Adipocyte (in vitro differentiated cells): ENCODE results near the gene AHCTF1.
"Not testable (repeated sequence)": the region's sequence is repeated elsewhere in the genome, so short reads cannot be mapped to it uniquely, and the experiment has no call there.

ENCODE experiments used
- DNase-seq: peaks from one replicate; pipeline ENCODE4 v3.0.0-alpha.2; 2015; ENCODE audit warnings: low read depth
- H3K27me3 ChIP-seq: replicated peaks from 2 replicates; pipeline ENCODE4 v1.7.0; 2013; ENCODE audit warnings: mild to moderate bottlenecking, low read length, moderate library complexity; ENCODE audit not compliant: control insufficient read depth, insufficient read depth
- H3K36me3 ChIP-seq: 2 replicates; pipeline ENCODE4 v1.7.0; 2013; ENCODE audit warnings: low read length, mild to moderate bottlenecking, moderate library complexity; ENCODE audit not compliant: control insufficient read depth, insufficient read depth, severe bottlenecking
- H3K4me1 ChIP-seq: 2 replicates; pipeline ENCODE4 v1.7.0; 2013; ENCODE audit warnings: mild to moderate bottlenecking, low read length, moderate library complexity; ENCODE audit not compliant: control insufficient read depth, insufficient read depth
- H3K4me3 ChIP-seq: 2 replicates; pipeline ENCODE4 v1.7.0; 2013; ENCODE audit warnings: mild to moderate bottlenecking, low read length, moderate library complexity
- H3K9ac ChIP-seq: 2 replicates; pipeline ENCODE4 v1.7.0; 2013; ENCODE audit warnings: mild to moderate bottlenecking, low read length, moderate library complexity
- H3K9me3 ChIP-seq: 2 replicates; pipeline ENCODE4 v1.7.0; 2013; ENCODE audit warnings: mild to moderate bottlenecking, low read length, moderate library complexity; ENCODE audit not compliant: control insufficient read depth

The AHCTF1 gene

DNA sequence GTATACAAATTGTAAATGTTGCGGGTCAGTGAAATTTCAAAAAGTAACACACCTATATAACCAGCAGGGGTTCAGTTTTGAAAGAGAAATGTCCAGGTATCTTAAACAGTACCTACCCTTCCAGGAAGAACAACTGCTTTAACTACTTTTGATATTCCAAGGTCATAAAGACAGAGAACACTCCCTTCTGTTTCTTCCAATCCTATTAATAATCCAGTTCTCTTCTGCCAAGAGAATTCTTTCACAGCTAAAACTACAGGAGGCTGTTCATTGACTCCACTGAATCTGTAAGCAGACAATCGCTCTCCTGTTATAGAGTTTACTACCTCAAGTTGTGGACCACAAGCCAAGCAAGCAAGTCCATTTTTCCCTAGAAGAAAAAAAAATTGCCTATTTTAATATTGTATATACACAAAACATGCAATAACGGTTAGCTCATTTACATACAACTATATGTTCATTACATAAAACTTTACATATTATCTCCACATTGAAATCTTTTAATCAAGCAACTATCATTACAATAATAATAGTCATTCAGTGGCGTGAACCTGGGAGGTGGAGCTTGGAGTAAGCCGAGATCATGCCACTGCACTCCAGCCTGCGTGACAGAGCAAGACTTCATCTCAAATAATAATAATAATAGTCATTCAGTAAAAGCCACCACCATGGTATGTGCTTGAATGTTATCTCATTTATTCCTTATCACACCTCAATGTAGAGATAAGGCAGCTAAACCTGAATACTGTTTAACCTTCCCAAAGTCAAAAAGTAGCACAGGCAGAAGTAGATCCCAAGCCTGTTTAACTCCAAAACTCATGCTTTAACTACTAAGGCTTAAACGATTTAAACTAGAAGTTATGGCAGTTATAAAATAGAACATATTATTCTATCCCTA, 15.5 kb downstream of the AHCTF1 start:
- not testable (repeated sequence) for H3K9me3 ChIP-seq, DNase-seq, H3K4me1 ChIP-seq, H3K27me3 ChIP-seq, H3K9ac ChIP-seq, H3K4me3 ChIP-seq
- peaks cover 62% of the 10 kb centered on the region for H3K36me3 ChIP-seq

- Histone ChIP-seq H3K27me3 (no peaks in the 10 kb centered on the region), H3K36me3 (peaks cover 87% of the 10 kb centered on the region), H3K4me3 (no peak overlapping the region), H3K9me3 (no peaks in the 10 kb centered on the region), H3K4me1 (peaks cover 14% of the 10 kb centered on the region), H3K9ac (no peak overlapping the region)
- DNase-seq, result peak; percentile 75
Measured at GRCh38 chr1:246907472-246907871, 24.3 kb downstream of the AHCTF1 start.

GRCh38 chr1:246906833-246907232, 24.9 kb downstream of the AHCTF1 start:
- Histone ChIP-seq H3K9me3 (no peaks in the 10 kb centered on the region), H3K9ac (no peak overlapping the region), H3K27me3 (no peaks in the 10 kb centered on the region), H3K4me1 (peaks cover 14% of the 10 kb centered on the region), H3K36me3 (peaks cover 89% of the 10 kb centered on the region), H3K4me3 (no peak overlapping the region)
- no peak for DNase-seq

GRCh38 chr1:246901874-246902273, 29.9 kb downstream of the AHCTF1 start:
- H3K4me3 ChIP-seq, result no peak overlapping the region
- H3K9me3 ChIP-seq, result no peaks in the 10 kb centered on the region
- peaks cover 1% of the 10 kb centered on the region for H3K4me1 ChIP-seq
- DNase-seq, result no peak
- H3K9ac ChIP-seq, result no peak overlapping the region
- H3K36me3 ChIP-seq, result peaks cover 99% of the 10 kb centered on the region
- no peaks in the 10 kb centered on the region for H3K27me3 ChIP-seq

GRCh38 chr1:246897302-246897701, 34.4 kb downstream of the AHCTF1 start:
- Histone ChIP-seq H3K9me3 (no peaks in the 10 kb centered on the region), H3K36me3 (peaks cover 98% of the 10 kb centered on the region), H3K9ac (no peak overlapping the region), H3K27me3 (no peaks in the 10 kb centered on the region), H3K4me1 (no peaks in the 10 kb centered on the region), H3K4me3 (no peak overlapping the region)
- DNase-seq, result no peak

- Histone ChIP-seq H3K4me3 (no peak overlapping the region), H3K27me3 (no peaks in the 10 kb centered on the region), H3K4me1 (no peaks in the 10 kb centered on the region), H3K36me3 (peaks cover 97% of the 10 kb centered on the region), H3K9ac (no peak overlapping the region), H3K9me3 (no peaks in the 10 kb centered on the region)
- DNase-seq, result no peak
Measured at GRCh38 chr1:246893191-246893939, 38.4 kb downstream of the AHCTF1 start.

- peaks cover 96% of the 10 kb centered on the region for H3K36me3 ChIP-seq
- H3K4me1 ChIP-seq, result no peaks in the 10 kb centered on the region
- H3K9ac ChIP-seq, result no peak overlapping the region
- no peak for DNase-seq
- no peak overlapping the region for H3K4me3 ChIP-seq
- H3K9me3 ChIP-seq, result no peaks in the 10 kb centered on the region
- no peaks in the 10 kb centered on the region for H3K27me3 ChIP-seq
Measured at GRCh38 chr1:246891105-246891504, 40.6 kb downstream of the AHCTF1 start.

DNA sequence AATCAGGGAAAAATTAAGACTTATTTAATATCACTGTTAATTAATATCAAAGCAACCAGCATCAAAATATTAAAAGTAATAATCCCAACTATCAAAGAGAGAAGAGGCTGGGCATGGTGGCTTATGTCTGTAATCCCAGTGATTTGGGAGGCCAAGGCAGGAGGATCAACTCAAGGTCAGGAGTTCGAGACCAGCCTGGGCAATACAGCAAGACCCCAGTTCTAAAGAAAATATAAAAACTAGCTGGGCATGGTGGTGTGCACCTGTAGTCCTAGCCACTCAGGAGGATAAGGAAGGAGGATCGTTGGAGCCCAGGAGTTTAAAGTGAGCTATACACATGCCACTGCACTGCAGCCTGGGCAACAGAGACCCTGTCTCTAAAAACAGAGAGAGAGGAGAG, 43.2 kb downstream of the AHCTF1 start:
- no peaks in the 10 kb centered on the region for H3K4me1 ChIP-seq
- H3K9me3 ChIP-seq, result no peaks in the 10 kb centered on the region
- H3K36me3 ChIP-seq, result peaks cover 95% of the 10 kb centered on the region
- no peaks in the 10 kb centered on the region for H3K27me3 ChIP-seq
- no peak overlapping the region for H3K4me3 ChIP-seq
- H3K9ac ChIP-seq, result no peak overlapping the region
- no peak for DNase-seq

DNA sequence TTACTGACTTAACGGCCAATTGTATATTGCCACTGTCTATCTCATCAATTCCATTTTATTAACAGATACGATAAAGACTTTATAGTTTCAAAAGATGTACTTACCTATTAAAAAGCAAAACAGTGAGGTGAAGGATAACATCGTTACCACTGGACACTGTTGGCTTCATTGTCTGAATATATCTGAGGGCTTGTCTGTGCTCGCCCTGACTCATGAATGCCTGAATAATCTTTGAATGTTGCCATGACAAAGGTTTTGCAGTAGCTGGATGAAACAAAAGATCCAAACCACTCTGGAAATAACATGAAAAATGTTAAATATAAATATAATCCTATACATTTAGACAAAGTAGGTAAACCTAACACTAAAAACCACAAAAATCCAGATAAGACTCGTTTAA, 46.4 kb downstream of the AHCTF1 start:
- H3K9ac ChIP-seq, H3K4me1 ChIP-seq, H3K27me3 ChIP-seq, H3K4me3 ChIP-seq, DNase-seq, H3K9me3 ChIP-seq: not testable (repeated sequence)
- H3K36me3 ChIP-seq, result peaks cover 81% of the 10 kb centered on the region

DNA sequence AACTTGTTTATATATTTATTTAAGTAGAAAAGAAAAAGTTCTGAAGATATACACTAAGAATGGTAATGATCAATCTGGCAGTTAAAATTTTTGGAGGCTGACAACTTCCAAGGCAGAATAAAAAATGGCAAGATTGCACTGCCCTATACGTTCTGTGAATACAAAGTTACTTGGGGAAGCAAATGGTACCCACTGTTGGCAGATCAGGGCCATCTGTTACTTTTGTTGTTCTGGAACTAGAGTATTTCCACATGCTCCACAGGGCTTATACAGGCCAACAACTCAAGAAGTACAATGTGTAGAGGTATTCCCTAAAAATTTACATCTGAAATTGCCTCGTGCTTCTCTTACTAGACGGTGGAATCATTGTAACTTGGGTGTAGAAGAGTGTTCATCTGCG, 53.2 kb downstream of the AHCTF1 start:
- H3K4me1 ChIP-seq, result peaks cover 10% of the 10 kb centered on the region
- no peaks in the 10 kb centered on the region for H3K9me3 ChIP-seq
- no peak overlapping the region for H3K9ac ChIP-seq
- no peak for DNase-seq
- H3K4me3 ChIP-seq, result no peak overlapping the region
- H3K36me3 ChIP-seq, result peaks cover 74% of the 10 kb centered on the region
- H3K27me3 ChIP-seq, result no peaks in the 10 kb centered on the region

DNA sequence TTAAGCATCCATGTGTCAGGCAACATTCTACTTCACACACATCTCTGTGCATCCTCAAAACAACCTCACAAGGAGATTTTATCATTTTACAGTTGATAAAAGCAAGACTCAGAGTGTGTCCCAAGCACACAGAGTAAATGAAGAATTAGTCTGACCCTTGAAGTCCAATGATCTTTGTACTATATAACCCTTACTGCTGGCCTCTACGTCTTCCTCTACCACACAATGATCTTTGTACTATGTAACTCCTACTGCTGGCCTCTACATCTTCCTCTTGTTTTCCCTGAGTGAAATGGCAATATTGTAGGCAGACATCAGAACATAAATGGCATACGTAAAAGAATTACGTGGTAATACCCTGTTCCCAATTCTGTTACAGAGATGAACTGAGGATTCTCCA, 55.3 kb downstream of the AHCTF1 start:
- DNase-seq, result no peak
- Histone ChIP-seq H3K27me3 (no peaks in the 10 kb centered on the region), H3K9ac (no peak overlapping the region), H3K4me1 (peaks cover 10% of the 10 kb centered on the region), H3K36me3 (peaks cover 81% of the 10 kb centered on the region), H3K4me3 (no peak overlapping the region), H3K9me3 (no peaks in the 10 kb centered on the region)
